Measurements from ENCODE around the gene HTRA3.

Gene HTRA3

GRCh38 chr4:8355864-8356565 lies 86.5 kb downstream of the HTRA3 start:
- DNase-seq (ENCODE audit: low read depth in 3 of 3), result no peak

All from stimulated activated CD4-positive, alpha-beta T cell treated with anti-CD3 and anti-CD28 coated beads, TNF-alpha, amount 100 ng/mL, for 48 hours (primary cell).